ENCODE data around the gene NDST4. TPM values are rescaled to one million over a fixed set of nuclear protein-coding genes. Genes with fewer than 3 reads are reported as not detected.
"Not testable (repeated sequence)": the region's sequence is repeated elsewhere in the genome, so short reads cannot be mapped to it uniquely, and the experiment has no call there.

Gene NDST4
- total RNA-seq, 3 donors from 2014 or later (not counting 1 experiment from before 2014, with no cell fraction given), result not detected

- TF ChIP-seq CTCF (IDR thresholded peaks at IDR 0.05), result no peak
- ATAC-seq (no peak), DNase-seq (no peak)
- no peaks in the 10 kb centered on the region for H3K27me3 Mint-ChIP-seq (ENCODE audit: low read depth in 2 of 2)
- Histone ChIP-seq H3K9me3 (ENCODE audit: control insufficient read depth, insufficient read depth, low read length) (no peaks in the 10 kb centered on the region), H3K27me3 (ENCODE audit: control insufficient read depth, insufficient read depth, low read length) (no peaks in the 10 kb centered on the region), H3K27ac (ENCODE audit: low read length) (no peak overlapping the region), H3K4me1 (ENCODE audit: control insufficient read depth, insufficient read depth, low read length) (no peaks in the 10 kb centered on the region), H3K36me3 (ENCODE audit: control insufficient read depth, insufficient read depth, low read length) (no peaks in the 10 kb centered on the region), H3K4me3 (ENCODE audit: low read length) (no peak overlapping the region)
- 98% methylated on average over 5 of the region's 5 CpGs for WGBS (ENCODE audit: insufficient coverage)
- H3K4me1 Mint-ChIP-seq, result no peaks in the 10 kb centered on the region
- intact Hi-C loops (cut with micrococcal nuclease), result no loop called here
- no peak overlapping the region for H3K27ac Mint-ChIP-seq
- H3K9me3 Mint-ChIP-seq, result peaks cover 13% of the 10 kb centered on the region in 2 donors
- H3K4me3 Mint-ChIP-seq, result no peak overlapping the region
- peaks cover 6% of the 10 kb centered on the region for H3K36me3 Mint-ChIP-seq
Measured at GRCh38 chr4:114980932-114981708, 132.3 kb downstream of the NDST4 start.

DNA sequence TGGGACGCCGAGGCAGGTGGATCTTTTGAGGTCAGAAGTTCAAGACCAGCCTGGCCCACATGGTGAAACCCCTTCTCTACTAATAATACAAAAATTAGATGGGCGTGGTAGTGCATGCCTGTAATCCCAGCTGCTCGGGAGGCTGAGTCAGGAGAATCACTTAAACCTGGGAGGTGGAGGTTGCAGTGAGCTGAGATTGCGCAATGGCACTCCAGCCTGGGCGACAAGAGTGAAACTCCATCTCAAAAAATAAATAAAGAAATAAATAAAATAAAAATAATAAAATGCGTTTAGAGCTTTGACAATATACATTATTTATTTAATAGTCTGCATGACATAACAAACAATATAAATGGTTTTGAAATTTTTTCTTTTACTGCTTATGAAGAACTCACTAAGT lies 133.0 kb downstream of the NDST4 start:
- H3K27me3 ChIP-seq (ENCODE audit: control insufficient read depth, insufficient read depth, low read length); H3K36me3 Mint-ChIP-seq; ATAC-seq; H3K4me3 ChIP-seq (ENCODE audit: low read length); H3K4me1 Mint-ChIP-seq; H3K4me3 Mint-ChIP-seq; H3K36me3 ChIP-seq (ENCODE audit: control insufficient read depth, insufficient read depth, low read length); H3K4me1 ChIP-seq (ENCODE audit: control insufficient read depth, insufficient read depth, low read length); DNase-seq; H3K27ac ChIP-seq (ENCODE audit: low read length); H3K9me3 ChIP-seq (ENCODE audit: control insufficient read depth, insufficient read depth, low read length); H3K27ac Mint-ChIP-seq; H3K27me3 Mint-ChIP-seq (ENCODE audit: low read depth in 2 of 2); intact Hi-C loops (cut with micrococcal nuclease): not testable (repeated sequence)
- WGBS (ENCODE audit: insufficient coverage), result 94% methylated on average over 4 of the region's 7 CpGs
- H3K9me3 Mint-ChIP-seq, result peaks cover 9 to 12% of the 10 kb centered on the region in 2 donors

DNA sequence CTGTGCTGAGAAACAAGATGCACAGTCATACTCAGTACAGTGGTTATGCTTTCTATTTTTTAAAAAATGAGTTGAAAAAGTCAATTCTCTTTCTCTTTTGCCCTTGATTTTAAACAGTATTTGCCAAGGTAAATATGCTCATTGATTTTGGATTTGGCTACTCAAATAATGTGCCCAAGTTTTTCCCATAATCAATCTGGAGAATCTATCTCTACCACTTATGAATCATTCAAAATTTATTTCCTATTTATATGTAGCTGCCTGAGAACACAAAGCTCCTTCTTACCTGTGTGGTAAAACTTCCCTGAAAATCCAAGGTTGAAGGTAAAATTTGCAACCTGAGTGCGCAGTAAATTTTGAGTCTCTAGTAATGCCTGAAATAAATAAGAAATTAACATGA lies 136.5 kb downstream of the NDST4 start:
- TF ChIP-seq CTCF (IDR thresholded peaks at IDR 0.05), result no peak
- peaks cover 3 to 10% of the 10 kb centered on the region in 2 donors for H3K9me3 Mint-ChIP-seq
- no peaks in the 10 kb centered on the region for H3K4me1 ChIP-seq (ENCODE audit: control insufficient read depth, insufficient read depth, low read length)
- H3K27me3 Mint-ChIP-seq (ENCODE audit: low read depth in 2 of 2), result no peaks in the 10 kb centered on the region
- H3K27me3 ChIP-seq (ENCODE audit: control insufficient read depth, insufficient read depth, low read length), result no peaks in the 10 kb centered on the region
- no peaks in the 10 kb centered on the region for H3K36me3 ChIP-seq (ENCODE audit: control insufficient read depth, insufficient read depth, low read length)
- no peaks in the 10 kb centered on the region for H3K4me1 Mint-ChIP-seq
- peaks cover under 1% of the 10 kb centered on the region for H3K36me3 Mint-ChIP-seq
- no peak overlapping the region for H3K4me3 Mint-ChIP-seq
- intact Hi-C loops (cut with micrococcal nuclease), result no loop called here
- no peaks in the 10 kb centered on the region for H3K9me3 ChIP-seq (ENCODE audit: control insufficient read depth, insufficient read depth, low read length)
- ATAC-seq, result no peak
- 83% methylated on average over 1 of the region's 1 CpG for WGBS (ENCODE audit: insufficient coverage)
- no peak overlapping the region for H3K27ac ChIP-seq (ENCODE audit: low read length)
- no peak overlapping the region for H3K27ac Mint-ChIP-seq
- H3K4me3 ChIP-seq (ENCODE audit: low read length), result no peak overlapping the region
- DNase-seq, result no peak

DNA sequence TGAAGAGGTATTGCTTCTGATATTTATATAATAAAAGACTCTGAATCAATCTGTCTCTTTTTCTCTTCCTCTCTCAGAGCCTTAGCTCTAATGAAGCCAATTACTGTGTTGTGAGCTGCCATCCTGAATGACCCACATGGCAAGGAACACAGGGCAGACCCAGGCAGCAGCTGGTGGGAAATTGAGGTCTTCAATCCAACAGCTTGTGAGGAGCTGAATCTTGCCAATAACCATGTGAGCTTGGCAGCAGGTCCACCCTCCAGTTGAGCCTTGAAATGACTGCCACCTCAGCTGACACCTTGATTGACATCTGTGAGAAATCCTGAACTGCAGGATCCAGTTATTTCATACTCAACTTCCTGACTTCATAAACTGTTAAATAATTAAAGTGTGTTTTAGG lies 149.4 kb downstream of the NDST4 start:
- no peaks in the 10 kb centered on the region for H3K27me3 Mint-ChIP-seq (ENCODE audit: low read depth in 2 of 2)
- Histone ChIP-seq H3K9me3 (ENCODE audit: control insufficient read depth, insufficient read depth, low read length) (no peaks in the 10 kb centered on the region), H3K27ac (ENCODE audit: low read length) (no peak overlapping the region), H3K36me3 (ENCODE audit: control insufficient read depth, insufficient read depth, low read length) (no peaks in the 10 kb centered on the region), H3K4me3 (ENCODE audit: low read length) (no peak overlapping the region), H3K27me3 (ENCODE audit: control insufficient read depth, insufficient read depth, low read length) (no peaks in the 10 kb centered on the region), H3K4me1 (ENCODE audit: control insufficient read depth, insufficient read depth, low read length) (no peaks in the 10 kb centered on the region)
- peaks cover 13% of the 10 kb centered on the region for H3K36me3 Mint-ChIP-seq
- no peak overlapping the region for H3K4me3 Mint-ChIP-seq
- ATAC-seq (no peak), DNase-seq (no peak)
- H3K4me1 Mint-ChIP-seq, result no peaks in the 10 kb centered on the region
- no peak for TF ChIP-seq CTCF (IDR thresholded peaks at IDR 0.05)
- no peak overlapping the region for H3K27ac Mint-ChIP-seq
- intact Hi-C loops (cut with micrococcal nuclease), result no loop called here
- H3K9me3 Mint-ChIP-seq, result peaks cover 8 to 17% of the 10 kb centered on the region in 2 donors

Measured in natural killer cell (primary cell).